Tibial nerve (tissue), 3 donors: ENCODE results near the gene DENND6A.

Source experiments
- CTCF ChIP-seq, 5 experiments: fragments of 200-600 bp in 3 of 5; fragments of 450-650 bp in 2 of 5; sonication (generic) in 3 of 5; IDR thresholded peaks; one replicate each; pipeline ENCODE4 v1.5.1; 2016 to 2019; ENCODE audit warnings: antibody characterized with exemption in 5 of 5, mild to moderate bottlenecking in 3 of 5, moderate library complexity in 2 of 5
- POLR2A ChIP-seq, 2 donors: fragments of 450-650 bp; IDR thresholded peaks; one replicate each; pipeline ENCODE4 v1.6.1; 2017; ENCODE audit warnings: antibody characterized with exemption in 2 of 2, mild to moderate bottlenecking in 2 of 2, moderate library complexity in 2 of 2

DNA sequence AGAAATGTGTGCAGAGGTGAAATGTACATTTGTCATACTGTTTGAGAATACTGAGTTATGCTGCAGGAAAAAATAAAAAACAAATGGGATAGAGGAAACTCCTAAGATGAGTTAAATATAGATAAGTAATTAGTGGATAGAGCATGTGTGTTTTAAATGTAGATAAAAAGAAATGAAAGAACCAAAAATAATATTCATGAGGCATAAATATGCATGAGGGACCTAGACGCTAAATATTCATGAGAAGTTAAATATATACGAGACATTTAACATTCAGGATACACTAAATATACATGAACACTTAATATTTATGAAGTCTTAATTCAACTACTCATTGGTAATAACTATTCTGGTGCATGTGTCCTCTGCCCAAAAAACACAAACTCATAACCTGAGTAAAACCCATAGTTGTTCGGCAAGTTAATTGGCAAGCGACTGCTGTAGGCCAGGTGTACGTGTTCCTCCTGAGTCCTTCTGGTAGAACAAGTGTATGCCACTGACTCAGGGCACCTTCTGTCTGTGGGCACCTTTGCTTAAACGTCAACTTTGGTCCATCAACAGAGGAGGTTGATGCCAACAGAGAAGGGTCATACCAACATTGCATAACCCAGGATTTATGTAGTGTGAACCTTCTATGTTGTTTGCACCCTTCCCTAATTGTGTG is 24.5 kb upstream of the DENND6A start:
- TF ChIP-seq CTCF (IDR thresholded peaks at IDR 0.05) (no peak), POLR2A (IDR thresholded peaks at IDR 0.05) (no peak)
